ENCODE results near the gene GNAL.

Gene GNAL

DNA sequence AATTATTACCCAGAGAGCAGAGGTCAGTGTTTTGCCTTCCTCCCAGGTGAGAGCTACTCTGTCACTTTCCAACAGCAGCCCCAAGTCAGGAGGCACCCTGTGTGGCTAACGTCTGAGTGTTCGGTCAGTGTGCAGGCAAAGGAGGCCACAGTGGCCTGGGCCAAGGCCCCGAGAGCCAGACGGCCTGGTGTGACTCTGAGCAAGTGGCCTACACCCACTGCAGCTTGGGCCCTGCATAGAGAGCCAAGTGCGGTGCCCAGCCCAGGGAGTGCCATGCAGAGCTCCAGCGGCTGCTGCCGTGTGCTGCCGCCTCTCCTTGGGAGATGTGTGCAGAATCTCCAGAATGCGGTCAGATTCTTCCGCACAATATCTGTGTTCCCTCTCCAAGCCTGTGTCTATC lies 70.4 kb downstream of the GNAL start:
- in situ Hi-C loops (cut with MboI; ENCODE audit: low sequenced_read_pairs): no loop called here

DNA sequence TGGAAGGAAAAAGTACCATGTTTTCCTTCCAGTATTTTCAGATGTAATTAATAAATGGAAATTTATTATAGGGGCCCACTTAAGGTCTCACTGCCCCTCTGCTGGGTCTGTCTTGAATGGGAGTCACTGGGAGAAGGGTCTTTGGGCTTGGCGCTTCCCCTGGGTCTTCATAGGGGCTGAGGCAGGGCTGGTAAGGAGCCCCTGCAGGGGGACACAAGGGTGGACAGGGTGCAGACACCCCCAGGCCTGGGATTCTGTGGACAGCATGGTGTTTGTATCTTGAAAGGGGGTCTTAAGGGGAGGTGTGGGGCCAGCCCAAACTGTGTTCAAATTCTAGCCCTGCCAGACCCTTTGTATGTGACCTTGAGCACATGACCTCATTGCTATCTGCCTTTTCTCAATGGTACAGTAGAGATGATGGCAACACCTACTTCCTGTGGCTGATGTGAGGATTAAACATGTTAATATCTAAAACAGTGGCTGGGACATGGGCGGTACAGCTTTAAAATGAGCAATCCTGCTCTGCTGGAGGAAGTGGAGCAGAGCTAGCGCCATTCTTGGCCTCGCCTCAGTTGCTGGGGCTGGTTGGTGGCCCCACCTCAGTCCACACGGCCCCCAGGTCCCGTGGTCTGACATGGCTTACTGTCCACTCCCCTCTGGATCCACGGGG lies 71.6 kb downstream of the GNAL start:
- in situ Hi-C loops (cut with MboI; ENCODE audit: low sequenced_read_pairs): no loop called here

DNA sequence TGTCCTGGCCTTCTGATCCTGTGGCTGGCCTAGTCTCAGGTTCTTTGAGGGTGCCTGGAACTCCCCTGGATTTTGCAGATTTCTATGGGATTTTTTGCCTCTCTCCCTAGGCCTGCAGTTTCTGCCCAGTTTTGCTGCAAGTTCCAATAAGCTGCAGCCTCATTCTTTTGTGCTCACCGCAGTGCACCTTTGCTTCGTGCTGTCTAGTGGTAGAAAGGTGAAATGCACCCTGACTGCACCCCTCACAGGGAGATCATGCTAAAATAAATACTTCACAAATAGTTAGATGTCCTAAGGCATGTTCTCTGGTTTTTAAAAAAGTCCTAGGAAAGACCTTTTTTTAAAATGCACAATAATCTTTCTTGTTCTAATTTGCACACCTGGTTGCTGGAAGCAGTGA lies 72.5 kb downstream of the GNAL start:
- in situ Hi-C loops (cut with MboI; ENCODE audit: low sequenced_read_pairs): no loop called here

DNA sequence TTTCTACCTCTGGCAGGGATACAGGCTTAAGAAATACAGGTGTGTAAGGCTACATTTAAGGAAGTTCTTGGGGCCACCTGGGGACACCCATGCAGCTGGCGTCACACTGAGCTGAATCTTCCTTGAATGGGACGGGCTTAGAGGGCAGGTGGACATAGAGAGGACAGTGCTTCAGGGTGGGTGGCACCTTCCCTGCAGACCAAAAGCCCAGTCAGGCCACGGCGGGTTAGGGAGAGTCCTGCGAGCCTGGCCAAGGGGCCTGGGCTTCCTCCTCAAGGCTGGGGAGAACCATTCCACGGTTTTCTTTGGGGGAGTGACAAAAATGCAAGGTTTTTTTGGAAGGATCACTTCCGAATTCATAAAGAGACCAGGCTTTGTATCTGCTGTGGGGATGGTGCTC lies 73.4 kb downstream of the GNAL start:
- in situ Hi-C loops (cut with MboI; ENCODE audit: low sequenced_read_pairs): no loop called here

DNA sequence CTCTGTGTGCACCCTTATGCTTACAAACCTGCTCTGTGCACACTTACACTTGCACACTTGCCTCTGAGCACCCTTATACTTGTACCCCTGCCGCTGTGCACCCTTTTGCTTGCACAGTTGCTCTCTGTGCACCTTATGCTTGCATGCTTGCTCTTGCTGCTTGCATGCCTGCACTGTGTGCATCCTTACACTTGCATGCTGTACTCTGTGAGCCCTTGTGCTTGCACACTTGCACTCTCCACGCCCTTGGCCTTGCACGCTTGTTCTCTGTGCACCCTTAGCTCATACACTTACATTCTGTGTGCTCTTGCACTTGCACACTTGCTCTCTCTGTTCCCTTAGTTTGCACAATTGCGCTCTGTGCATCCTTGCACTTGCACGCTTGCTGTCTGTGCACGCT lies 78.3 kb downstream of the GNAL start:
- in situ Hi-C loops (cut with MboI; ENCODE audit: low sequenced_read_pairs): no loop called here

DNA sequence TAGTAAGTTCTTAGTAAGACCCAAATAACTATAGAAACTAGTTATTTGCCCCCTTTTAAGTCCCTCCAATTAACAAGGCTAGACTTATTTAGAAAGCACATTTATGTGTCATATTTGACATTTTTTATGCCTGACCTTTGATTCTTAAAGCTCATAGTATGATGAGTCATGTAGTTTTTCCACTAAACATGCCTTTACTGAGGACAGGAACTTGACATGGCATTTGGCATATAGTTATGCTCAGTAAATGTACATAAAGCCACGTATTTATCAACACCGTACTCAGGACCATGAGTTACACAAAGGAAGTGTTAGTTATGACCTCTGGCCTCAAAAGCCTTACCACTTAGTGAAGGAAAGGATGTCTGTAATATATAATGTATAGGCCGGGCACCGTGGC lies 78.9 kb downstream of the GNAL start:
- in situ Hi-C loops (cut with MboI; ENCODE audit: low sequenced_read_pairs): no loop called here

DNA sequence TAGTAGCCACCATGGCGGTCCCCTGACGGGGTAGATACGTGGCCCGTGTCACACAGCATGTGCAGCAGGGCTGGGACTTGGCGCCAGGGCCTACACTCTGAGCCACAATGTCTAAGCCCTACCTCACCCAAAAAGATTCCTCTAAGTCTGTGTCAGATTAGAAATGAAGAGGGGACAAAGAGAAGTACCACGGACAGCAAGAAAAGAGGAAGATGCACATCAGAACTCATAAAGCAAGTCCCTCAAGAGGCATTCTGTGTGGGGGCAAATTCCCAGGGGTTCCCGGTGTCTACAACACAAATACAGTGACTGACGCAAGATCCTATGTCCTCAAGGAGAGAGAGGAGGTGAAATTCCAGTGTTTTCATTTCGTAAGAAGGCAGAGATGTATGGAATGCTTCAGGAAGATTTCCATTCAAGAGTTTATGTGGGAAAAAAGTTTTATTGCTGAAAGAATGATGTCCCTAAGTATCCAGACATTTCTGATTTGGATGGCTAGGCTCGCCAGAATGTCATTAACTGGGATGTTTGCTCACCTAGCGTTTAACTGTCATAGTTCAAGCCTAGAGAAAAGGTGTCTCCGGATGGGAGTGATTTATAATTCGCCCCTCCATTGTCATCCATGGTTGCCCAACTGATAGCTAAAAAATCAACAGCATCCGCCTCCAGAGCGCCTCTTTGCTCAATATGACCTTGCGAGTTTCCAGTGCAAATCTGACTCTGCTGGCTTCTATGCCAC lies 86.5 kb downstream of the GNAL start:
- in situ Hi-C loops (cut with MboI; ENCODE audit: low sequenced_read_pairs): no loop called here

DNA sequence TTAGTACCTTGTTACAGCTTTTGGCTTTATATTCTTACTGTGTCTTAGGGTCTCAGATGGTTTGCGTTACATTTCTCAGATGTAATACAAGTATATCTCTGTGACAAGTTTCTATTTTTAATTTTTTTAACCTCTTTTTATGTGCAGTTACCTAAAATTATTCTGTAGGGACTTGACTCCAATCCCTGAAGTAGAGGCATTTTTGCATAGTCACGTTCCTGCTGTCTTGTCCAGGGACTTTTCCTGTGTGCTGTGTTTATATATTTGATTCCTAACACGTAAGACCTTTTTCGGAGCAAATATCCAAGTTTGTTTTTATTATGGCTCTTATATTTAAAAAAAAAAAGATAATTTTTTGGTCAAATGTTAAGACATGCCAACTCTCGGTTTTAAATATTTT lies 91.0 kb downstream of the GNAL start:
- in situ Hi-C loops (cut with MboI; ENCODE audit: low sequenced_read_pairs): no loop called here

DNA sequence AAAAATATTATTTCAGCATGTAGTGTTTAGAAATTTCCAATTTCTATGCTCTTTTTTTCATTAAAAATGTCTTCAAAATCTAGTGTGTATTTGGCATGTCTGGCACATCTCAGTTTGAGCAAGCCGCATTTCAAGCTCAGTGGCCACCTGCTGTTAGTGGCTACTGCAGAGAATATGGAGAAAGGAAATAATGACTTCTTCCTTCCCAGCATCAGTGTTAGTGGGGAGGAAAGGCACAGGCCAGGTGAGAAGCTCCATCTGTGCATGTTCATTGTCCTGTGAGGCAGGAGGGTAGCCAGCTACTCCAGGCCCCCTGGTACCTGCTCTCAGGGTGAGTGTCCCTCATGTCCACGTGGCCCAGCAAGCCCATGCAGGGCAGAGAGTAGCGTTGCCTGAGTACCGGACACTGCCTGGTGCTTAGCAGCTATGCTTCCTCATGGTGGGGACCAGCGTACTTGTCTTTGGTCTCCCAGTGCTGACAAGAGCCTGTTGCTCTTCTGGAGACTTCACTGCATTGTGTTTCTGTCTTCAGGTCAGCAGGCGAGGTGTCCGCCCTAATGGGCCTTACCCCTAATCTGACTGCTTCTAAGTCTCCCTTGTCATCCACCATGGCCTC lies 94.8 kb downstream of the GNAL start:
- in situ Hi-C loops (cut with MboI; ENCODE audit: low sequenced_read_pairs): no loop called here

DNA sequence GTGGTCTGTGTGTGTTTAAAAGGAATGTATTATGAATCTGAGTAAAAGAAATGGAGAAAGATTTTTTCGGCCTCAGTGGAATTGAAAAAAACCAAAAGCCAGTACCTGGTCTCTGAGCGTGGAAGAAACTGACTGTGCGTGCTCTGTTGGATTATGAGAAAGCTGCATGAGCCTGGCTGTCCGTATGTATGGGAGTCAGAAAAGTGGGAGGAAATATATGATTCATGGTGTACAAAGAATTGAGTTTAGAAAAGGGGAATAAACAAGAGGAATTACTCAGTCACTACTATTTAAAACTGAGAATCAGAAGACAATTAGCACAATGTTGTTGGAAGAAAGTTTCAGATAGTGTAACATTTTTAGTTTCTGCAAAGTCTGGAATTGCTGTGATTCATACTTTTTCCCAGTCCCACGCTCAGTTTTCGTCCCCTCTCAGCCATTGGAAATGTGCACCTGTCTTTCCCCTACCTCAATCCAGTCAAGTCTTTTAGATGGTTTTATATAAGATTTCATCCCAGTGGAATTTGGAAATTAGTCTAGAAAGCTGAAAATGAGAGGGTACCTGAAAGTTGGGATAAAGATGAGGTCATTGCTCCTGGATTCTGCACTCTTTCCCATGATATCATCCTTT lies 95.7 kb downstream of the GNAL start:
- in situ Hi-C loops (cut with MboI; ENCODE audit: low sequenced_read_pairs): no loop called here

DNA sequence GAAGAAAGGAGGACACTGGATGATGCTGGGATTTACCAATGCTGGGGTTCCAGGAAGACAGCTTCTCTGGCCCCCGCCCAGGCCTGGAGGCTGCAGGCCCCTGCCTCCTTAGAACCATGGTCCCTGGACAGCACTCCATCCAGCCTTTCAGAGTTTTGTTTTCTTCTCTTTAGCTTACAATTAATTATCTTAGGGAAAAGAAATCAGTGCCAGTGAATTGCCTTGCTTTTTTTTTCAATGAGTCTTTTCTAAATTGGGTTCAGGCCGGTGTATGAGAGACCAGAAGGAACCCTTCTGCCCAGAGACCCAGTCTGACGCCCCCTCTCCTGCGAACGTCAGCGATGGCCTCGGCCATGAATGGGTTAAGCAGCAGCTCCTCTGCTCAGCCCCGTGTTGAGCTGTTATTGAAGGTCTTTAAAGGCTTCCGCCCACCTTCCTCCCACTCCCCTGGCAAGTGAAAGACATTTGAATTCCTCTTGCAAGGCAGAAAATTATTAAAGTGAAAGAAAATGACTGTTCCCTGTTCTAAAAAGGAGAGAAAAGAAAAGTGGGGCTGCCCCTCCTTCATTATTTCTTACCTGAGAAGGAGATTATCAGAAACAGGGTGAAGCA lies 96.5 kb downstream of the GNAL start:
- in situ Hi-C loops (cut with MboI; ENCODE audit: low sequenced_read_pairs): no loop called here

DNA sequence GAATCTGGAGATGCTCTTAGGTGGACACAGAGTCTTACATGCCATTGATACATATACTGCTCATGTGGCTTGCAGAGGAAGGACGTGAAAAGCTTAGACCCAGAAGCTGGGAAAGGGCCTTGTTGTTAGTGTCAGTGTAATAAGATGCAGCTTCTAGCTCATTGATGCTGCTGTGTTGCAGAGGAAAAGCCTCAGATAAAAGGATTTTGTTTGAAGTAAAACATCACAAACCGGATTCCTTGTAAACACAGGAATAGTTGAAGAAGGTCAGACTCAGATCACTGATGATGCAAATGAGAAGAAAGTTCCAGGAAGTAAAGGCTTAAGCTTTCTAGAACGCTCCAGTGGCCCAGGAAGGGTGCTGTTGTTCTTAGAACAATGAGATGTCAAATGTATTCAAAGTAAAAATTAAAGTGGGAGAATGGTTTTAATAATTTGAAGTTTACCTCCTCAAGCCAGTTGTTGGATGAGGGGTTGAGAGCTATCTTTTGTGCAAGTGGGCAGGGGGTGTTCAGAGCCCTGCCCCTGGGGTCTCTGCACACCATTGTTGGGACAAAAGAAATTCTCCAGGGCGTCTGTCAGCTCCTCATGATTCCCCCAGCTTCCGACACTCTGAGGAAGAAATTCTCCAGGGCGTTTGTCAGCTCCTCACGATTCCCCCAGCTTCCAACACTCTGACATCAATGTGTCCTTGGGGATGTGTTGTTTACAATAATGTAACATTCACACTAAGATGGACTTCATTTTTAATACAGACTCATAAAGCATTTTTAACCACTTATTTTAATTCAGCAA lies 100.8 kb downstream of the GNAL start:
- in situ Hi-C loops (cut with MboI; ENCODE audit: low sequenced_read_pairs): no loop called here

DNA sequence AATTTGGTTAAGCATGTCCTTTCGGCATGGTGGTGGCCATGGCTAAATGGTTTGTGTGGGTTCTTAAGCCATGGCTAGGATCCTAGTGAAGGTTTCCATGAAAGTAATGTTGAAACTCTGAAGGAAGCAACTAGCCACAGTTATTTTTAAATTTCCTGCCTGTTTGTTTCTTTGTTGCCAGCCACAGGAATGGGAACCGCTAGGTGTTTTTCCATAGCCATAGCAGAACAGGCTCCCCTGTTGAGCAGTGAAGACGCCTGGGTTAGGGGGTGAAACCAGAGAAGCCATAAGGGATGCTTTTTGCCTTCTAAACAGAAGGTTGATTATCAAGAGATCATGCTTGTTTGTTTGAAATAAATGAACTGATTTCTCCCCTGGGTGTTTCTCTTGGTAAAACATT lies 102.1 kb downstream of the GNAL start:
- in situ Hi-C loops (cut with MboI; ENCODE audit: low sequenced_read_pairs): no loop called here

DNA sequence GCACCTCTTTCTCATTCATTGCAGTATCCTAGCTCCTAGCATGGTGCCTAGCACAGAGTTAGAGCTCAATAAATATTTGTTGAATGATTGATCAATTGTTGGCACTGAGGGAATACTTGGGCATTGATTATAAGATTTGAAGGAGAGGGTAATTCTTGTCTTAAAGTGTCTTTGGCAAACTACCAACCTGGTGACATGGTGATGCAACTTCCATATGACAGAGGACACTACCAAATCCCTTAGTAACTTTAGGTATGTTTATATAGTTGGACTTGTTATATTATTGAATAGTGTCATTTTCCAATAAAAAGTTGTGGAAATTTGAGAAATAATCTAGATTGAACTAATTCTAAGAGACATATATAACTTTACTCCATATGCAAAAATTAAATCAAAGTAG lies 103.6 kb downstream of the GNAL start:
- in situ Hi-C loops (cut with MboI; ENCODE audit: low sequenced_read_pairs): no loop called here

DNA sequence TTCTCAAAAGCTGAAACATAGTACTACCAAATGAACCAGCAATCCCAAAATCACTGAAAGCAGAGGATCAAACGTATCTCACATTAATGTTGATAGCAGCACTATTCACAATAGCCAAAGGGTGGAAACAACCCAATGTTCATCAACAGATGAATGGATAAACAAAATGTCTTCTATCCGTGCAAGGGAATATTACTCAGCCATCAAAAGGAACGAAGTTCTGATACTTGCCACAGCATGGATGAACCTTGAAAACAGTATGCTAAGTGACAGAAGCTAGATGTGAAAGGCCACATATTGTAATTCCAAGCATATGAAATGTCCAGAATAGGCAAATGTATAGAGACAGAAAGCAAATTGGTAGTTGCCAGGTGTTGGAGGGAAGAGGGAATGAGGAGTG lies 105.1 kb downstream of the GNAL start:
- in situ Hi-C loops (cut with MboI; ENCODE audit: low sequenced_read_pairs): no loop called here

DNA sequence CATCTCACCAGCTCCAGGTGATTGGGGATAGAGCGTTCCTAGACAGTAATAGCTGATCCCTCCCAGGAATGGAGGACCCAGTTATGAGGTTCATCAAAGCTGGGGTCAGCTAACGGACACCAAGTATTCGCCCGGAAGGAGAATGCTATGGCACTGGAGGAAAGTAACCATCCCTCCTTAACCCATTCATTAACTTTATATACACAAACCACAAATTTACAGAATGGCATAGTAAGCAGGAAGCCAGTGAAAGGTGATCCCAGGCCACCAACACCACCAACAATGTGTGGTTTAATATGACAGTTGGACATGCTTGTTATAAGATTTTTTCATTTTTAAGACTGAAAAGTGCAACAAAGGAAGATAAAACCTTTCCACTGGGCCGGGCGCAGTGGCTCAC lies 106.9 kb downstream of the GNAL start:
- in situ Hi-C loops (cut with MboI; ENCODE audit: low sequenced_read_pairs): no loop called here

DNA sequence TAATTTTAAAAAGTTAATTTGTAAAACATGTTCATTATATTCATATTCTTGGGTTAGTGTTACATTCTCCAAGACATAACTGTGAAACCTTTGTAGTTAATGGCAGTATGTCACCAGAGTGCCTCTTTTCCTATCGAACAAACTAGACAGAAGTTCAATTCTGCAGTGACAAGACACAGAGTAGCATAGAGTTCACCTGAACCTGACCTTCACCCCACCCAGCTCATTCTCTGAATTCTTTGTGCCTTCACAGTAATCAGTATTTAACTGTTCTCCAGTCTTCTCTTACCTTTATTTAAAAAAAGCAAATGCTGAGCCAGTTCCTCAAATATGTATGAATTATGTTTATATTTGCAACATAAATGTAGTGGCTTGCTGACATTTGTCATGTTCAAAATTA lies 109.2 kb downstream of the GNAL start:
- in situ Hi-C loops (cut with MboI; ENCODE audit: low sequenced_read_pairs): no loop called here

DNA sequence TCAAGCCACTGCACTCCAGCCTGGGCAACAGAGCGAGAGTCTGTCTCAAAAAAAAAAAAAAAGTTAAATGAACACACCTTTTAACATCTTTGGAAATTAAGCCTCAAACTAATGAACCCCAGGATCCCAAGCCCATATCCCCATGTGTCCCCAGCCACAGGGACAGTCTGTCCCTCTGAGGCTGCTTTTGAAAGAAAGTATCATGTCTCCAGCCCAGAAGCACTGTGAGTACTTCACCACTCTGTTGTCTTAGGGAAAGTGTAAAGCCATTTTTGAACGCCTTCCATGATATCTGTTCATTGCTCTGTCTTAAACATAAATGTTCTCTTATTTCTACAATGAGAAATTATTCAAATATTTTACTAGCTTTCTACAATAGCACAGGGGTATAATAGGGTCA lies 110.0 kb downstream of the GNAL start:
- in situ Hi-C loops (cut with MboI; ENCODE audit: low sequenced_read_pairs): no loop called here

DNA sequence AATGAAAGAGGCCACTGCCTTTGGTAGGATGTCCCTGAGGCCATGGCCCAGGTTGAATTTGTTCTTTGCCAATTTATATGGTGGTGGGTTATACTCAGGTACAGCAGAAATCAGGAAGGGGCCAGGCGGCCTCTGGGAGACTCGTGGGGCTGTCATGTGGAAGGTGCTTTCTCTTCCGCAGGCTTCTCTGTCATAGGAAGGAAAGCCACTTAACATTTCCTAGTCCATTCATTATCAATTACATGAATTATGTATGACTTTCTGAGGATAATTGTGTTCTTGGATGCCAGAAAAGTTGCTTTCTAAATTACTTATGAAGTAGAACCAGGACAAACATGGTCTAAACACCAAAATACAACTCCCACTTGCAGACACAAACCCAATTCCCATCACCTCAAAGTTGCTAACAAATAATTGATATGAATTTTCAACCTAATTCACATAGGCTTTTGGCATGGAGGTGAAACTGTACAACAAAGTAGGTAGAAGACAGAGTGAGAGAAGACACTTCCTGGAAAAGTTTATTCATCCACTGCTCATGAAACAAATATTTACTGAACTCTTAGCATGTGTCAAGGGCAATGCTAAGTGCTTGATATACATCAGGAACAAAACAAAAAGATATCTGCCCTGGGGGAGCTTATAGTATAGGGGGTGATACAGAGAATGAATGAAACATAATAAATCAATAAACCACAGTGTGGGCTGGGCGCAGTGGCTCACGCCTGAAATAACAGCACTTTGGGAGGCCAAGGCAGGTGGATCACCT lies 111.7 kb downstream of the GNAL start:
- in situ Hi-C loops (cut with MboI; ENCODE audit: low sequenced_read_pairs): no loop called here

DNA sequence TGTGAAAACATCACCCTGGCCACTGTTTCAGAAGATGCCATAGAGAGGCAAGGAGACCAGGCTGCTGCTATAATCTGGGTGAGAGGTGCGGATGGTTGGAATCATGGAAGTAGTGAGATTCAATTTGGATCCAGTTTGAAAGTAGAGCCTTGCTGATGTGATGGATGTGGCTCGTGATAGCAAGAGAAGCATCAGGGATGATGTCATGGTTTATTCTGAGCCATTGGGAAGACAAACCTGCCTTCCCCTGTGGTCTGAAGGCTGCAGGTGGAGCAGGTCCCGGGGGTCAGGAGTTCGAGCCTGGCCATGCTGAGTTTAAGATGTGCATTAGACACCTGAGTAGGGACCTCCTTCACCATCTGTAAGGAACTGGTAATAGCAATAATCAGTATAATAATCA lies 112.5 kb downstream of the GNAL start:
- in situ Hi-C loops (cut with MboI; ENCODE audit: low sequenced_read_pairs): no loop called here

Data from HL-60/S4 treated with retinoic acid at 250 ng/mL for 4 days and 3 days (cell line).